Brain microvascular endothelial cell (primary cell): Measurements from ENCODE around the gene FUT8.

Source experiments
- DNase-seq: peaks from one replicate; pipeline ENCODE4 v3.0.0-alpha.2; 2020
- H3K27ac ChIP-seq: fragments of 250-450 bp; sonication (Bioruptor Pico); 2 replicates; pipeline ENCODE4 v1.5.1; 2020; ENCODE audit warnings: mild to moderate bottlenecking, moderate library complexity
- H3K27me3 ChIP-seq: fragments of 250-450 bp; sonication (Bioruptor Pico); replicated peaks from 2 replicates; pipeline ENCODE4 v1.5.1; 2020; ENCODE audit warnings: mild to moderate bottlenecking
- H3K36me3 ChIP-seq: fragments of 250-450 bp; sonication (Bioruptor Pico); replicated peaks from 2 replicates; pipeline ENCODE4 v1.5.1; 2020; ENCODE audit warnings: mild to moderate bottlenecking
- H3K4me3 ChIP-seq: 2 replicates; pipeline ENCODE4 v1.5.1; 2011; ENCODE audit warnings: low read depth, mild to moderate bottlenecking, control low read depth, low read length, moderate library complexity
- CTCF ChIP-seq: IDR thresholded peaks from 2 replicates; pipeline ENCODE4 v1.5.1; 2011; ENCODE audit warnings: low read depth, mild to moderate bottlenecking, moderate library complexity, low read length, control low read depth, inconsistent platforms; ENCODE audit errors: missing control alignments
- in situ Hi-C: cut with HindIII; loops from 2 replicates; pipeline ENCODE4 v1.10.0; 2017; ENCODE audit warnings: low sequenced_read_pairs, low pct_ligation_motif_present

The FUT8 gene

GRCh38 chr14:65392296-65392695 is 20.2 kb upstream of the FUT8 start:
- Histone ChIP-seq H3K36me3 (no peaks in the 10 kb centered on the region), H3K27me3 (no peaks in the 10 kb centered on the region), H3K27ac (no peak overlapping the region), H3K4me3 (no peak overlapping the region)
- in situ Hi-C loops, result no loop called here
- no peak for DNase-seq
- TF ChIP-seq CTCF, result no peak

DNA sequence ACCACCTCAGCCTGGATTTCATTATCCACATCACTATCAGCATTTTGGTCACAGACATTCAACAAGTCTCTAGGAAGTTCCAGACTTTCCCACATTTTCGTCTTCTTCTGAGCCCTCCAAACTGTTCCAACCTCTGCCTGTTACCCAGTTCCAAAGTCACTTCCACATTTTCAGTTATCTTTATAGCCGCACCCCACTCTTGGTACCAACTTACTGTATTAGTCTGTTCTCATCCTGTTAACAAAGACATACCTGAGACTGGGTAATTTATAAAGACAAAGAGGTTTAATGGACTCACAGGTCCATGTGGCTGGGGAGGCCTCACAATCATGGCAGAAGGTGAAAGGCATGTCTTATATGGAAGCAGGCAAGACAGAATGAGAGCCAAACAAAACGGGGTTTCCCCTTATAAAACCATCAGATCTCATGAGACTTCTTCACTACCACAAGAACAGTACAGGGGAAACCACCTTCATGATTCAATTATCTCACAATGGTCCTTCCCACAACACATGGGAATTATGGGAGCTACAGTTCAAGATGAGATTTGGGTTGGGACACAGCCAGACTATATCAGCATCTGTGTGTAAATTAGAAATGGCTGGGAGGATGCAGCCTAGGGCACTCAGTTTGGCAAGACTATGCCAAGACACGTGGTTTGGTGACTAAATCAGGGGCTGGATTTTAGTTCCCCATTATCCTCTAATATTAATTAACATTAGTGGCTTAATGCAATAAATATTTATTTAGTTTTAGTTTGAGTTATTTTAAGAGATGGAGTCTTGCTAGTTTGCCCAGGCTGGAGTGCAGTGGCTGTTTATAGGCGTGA is 16.2 kb upstream of the FUT8 start:
- DNase-seq, result no peak
- in situ Hi-C loops, result no loop called here
- no peak overlapping the region for H3K4me3 ChIP-seq
- no peak for TF ChIP-seq CTCF
- no peaks in the 10 kb centered on the region for H3K27me3 ChIP-seq
- no peak overlapping the region for H3K27ac ChIP-seq
- H3K36me3 ChIP-seq, result no peaks in the 10 kb centered on the region

DNA sequence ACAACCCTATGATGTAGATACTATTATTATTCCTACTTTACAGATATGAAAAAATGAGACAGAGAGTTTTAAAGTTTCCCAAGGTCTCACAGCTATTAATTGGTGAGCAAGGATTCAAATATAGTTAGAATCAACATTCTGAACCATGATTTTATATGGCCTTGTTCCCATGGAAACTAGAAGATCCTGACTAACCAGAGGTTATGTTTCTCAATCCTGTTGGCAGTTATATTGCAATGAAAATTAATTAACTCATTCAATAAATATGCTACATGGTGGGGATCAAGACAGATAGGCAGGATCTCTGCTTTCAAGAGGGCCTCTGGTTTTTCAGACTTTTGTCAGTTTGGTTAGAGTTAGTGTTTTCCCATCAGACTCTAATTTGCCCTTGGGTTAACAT is 9.3 kb upstream of the FUT8 start:
- TF ChIP-seq CTCF, result no peak
- H3K27ac ChIP-seq, result no peak overlapping the region
- H3K36me3 ChIP-seq, result no peaks in the 10 kb centered on the region
- no peaks in the 10 kb centered on the region for H3K27me3 ChIP-seq
- in situ Hi-C loops, result loop anchor here (25.0 kb wide), 1 partner anchor 409 kb away; no protein-coding TSS in a partner anchor
- DNase-seq, result no peak
- H3K4me3 ChIP-seq, result no peak overlapping the region

DNA sequence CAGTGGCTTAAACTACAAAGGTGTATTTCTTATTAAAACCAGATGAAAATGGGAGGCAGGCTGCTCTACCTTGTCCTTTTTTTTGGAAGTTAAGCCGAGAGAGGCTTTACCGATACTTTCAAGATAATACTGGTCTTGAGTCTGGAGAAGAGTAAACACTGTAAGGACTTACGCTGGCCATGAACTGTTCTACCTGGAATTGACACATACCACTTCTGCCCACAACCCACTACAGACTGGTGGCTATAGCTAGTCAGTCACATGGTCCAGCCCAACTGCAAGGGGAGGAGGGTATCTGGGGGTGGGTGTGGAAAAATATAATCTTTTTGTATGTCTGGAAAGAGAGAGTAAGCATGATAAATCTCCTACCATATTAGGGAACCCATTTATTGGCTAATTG is 4.4 kb upstream of the FUT8 start:
- DNase-seq, result no peak
- H3K27me3 ChIP-seq, result no peaks in the 10 kb centered on the region
- no peak overlapping the region for H3K27ac ChIP-seq
- H3K4me3 ChIP-seq, result no peak overlapping the region
- in situ Hi-C loops, result loop anchor here (25.0 kb wide), 1 partner anchor 404 kb away; no protein-coding TSS in a partner anchor
- no peaks in the 10 kb centered on the region for H3K36me3 ChIP-seq
- TF ChIP-seq CTCF, result no peak

DNA sequence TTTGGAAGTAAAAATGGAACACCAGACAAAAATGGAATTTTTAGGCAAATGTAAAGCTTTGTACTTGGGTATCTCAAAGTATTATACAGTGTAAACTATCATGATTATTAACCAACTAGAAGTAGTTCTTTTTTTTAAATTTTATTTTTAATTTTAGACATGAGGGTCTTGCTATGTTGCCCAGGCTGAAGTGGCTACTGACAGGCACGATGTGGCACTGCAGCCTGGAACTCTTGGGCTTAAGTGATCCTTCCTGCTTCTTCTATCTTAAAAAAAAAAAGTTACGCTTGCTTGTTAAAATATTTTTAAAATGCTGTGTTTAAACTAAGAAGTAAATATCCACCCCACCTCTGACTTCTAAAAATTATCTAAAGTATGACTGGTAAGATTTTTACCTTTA is 1.9 kb upstream of the FUT8 start:
- TF ChIP-seq CTCF, result no peak

More for the DNA sequence above, 1.9 kb upstream of the FUT8 start:
- DNase-seq, result no peak
- no peak overlapping the region for H3K4me3 ChIP-seq
- in situ Hi-C loops, result loop anchor here (25.0 kb wide), 1 partner anchor 402 kb away; no protein-coding TSS in a partner anchor
- H3K27ac ChIP-seq, result no peak overlapping the region
- H3K36me3 ChIP-seq, result no peaks in the 10 kb centered on the region
- H3K27me3 ChIP-seq, result no peaks in the 10 kb centered on the region
